ENCODE measurements around the gene PPA1. TPM values are rescaled to one million over a fixed set of nuclear protein-coding genes. Genes with fewer than 3 reads are reported as not detected.

PPA1 gene
- total and polyA plus RNA-seq, 2 donors (not counting 3 experiments of a cell fraction or from before 2014, with no cell fraction given), result 63.5 to 140 TPM

DNA sequence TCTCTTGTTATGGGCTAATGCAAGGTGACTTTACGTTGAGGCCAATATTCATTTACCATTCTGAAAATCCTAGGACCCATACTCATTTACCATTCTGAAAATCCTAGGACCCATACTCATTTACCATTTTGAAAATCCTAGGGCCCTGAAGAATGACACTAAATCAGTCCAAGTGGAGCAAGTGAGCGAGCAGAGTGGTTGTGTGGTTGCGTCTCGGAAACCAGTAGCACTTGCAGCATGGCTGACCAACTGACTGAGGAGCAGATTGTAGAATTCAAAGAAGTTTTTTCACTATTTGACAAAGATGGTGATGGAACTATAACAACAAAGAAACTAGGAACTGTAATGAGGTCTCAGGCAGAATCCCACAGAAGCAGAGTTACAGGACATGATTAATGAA lies 69.8 kb downstream of the PPA1 start:
- DNase-seq (ENCODE audit: low read depth, low spot score), result no peak
- dilution Hi-C loops (cut with MboI; ENCODE audit: extremely low pct_ligation_motif_present, low sequenced_read_pairs), result no loop called here
- H3K4me3 ChIP-seq (replicated peaks in 1 of 3; ENCODE audit: insufficient read depth in 1 of 3, low read depth in 1 of 3, low read length in 3 of 3), result no peak overlapping the region
- no peaks in the 10 kb centered on the region for H3K4me1 ChIP-seq (ENCODE audit: control insufficient read depth, extremely low read depth, insufficient read depth, low read length)
- H3K4me2 ChIP-seq (ENCODE audit: insufficient read depth, low read length), result no peak overlapping the region
- intact Hi-C loops (cut with micrococcal nuclease), result no loop called here
- TF ChIP-seq EZH2 (IDR thresholded peaks at IDR 0.05; ENCODE audit: borderline replicate concordance, low read depth, low read length, severe bottlenecking) (no peak), GATA2 (IDR thresholded peaks at IDR 0.05; ENCODE audit: insufficient read depth, insufficient read length, low read depth, low read length) (no peak)
- H2AFZ ChIP-seq (ENCODE audit: low read depth, low read length), result no peak overlapping the region
- H3K27ac ChIP-seq (ENCODE audit: insufficient read depth, low read depth, low read length), result no peak overlapping the region
- H3K36me3 ChIP-seq (ENCODE audit: control insufficient read depth in 2 of 2, extremely low read depth in 1 of 2, insufficient read depth in 2 of 2, low read length in 2 of 2), result peaks cover 2 to 21% of the 10 kb centered on the region in 2 experiments
- H4K20me1 ChIP-seq (replicated peaks; ENCODE audit: control insufficient read depth, extremely low read depth, insufficient read depth, low read length), result peaks cover 5% of the 10 kb centered on the region
- no peaks in the 10 kb centered on the region for H3K9me1 ChIP-seq (replicated peaks; ENCODE audit: control insufficient read depth, extremely low read depth, insufficient read depth, low read length)
- H3K9ac ChIP-seq (replicated peaks; ENCODE audit: extremely low read depth, insufficient read depth, low read length), result no peak overlapping the region
- no peaks in the 10 kb centered on the region for H3K27me3 ChIP-seq (ENCODE audit: control insufficient read depth in 2 of 2, insufficient read depth in 2 of 2, low read length in 2 of 2)
- BruUV-seq (replicated peaks), result no TSS peak
- ChIA-PET POLR2A (interaction anchor here (0.6 kb wide), 1 partner anchor 33 kb away, joined by 4 read pairs; no protein-coding TSS in a partner anchor), CTCF (interaction anchor here (1.5 kb wide), 1 partner anchor 17 kb away, joined by 4 read pairs; the partner anchor contains the start of gene TYSND1)
- no peak for FAIRE-seq
- H3K79me2 ChIP-seq (ENCODE audit: control insufficient read depth, insufficient read depth, low read length), result peaks cover 79% of the 10 kb centered on the region
- no peaks in the 10 kb centered on the region for H3K9me3 ChIP-seq (replicated peaks; ENCODE audit: control insufficient read depth, insufficient read depth, low read length)

DNA sequence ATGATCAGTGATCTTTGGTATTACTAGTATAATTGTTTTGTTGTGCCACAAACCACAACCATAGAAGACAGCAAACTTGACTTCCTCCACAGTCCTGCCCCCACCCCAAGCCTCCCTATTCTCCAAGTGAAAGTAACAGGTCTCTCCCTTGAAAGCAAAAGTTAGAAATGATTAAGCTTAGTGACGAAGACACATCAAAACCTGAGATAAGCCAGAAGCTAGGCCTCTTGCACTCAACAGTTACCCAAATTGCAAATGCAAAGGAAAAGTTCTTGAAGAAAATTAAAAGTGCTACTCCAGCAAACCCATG lies 70.4 kb downstream of the PPA1 start:
- POLR2A ChIA-PET, result interaction anchor here (0.6 kb wide), 1 partner anchor 34 kb away, joined by 4 read pairs; no protein-coding TSS in a partner anchor
- BruUV-seq (replicated peaks), result no TSS peak
- TF ChIP-seq GATA2 (IDR thresholded peaks at IDR 0.05; ENCODE audit: insufficient read depth, insufficient read length, low read depth, low read length), result no peak
- no peak for TF ChIP-seq EZH2 (IDR thresholded peaks at IDR 0.05; ENCODE audit: borderline replicate concordance, low read depth, low read length, severe bottlenecking)
- no peak for TF ChIP-seq POLR2A (IDR thresholded peaks at IDR 0.05; ENCODE audit: low read depth, low read length)
- no peak for TF ChIP-seq FOS (IDR thresholded peaks at IDR 0.05; ENCODE audit: borderline replicate concordance, insufficient read depth, low read length)
- no peak for TF ChIP-seq MYC (IDR thresholded peaks at IDR 0.05; ENCODE audit: low read depth, low read length)
- TF ChIP-seq POLR2AphosphoS5 (IDR thresholded peaks at IDR 0.05; ENCODE audit: insufficient read depth, low read depth, low read length), result no peak
- TF ChIP-seq MAX (IDR thresholded peaks at IDR 0.05; ENCODE audit: insufficient read depth, insufficient read length), result no peak
- no peak for TF ChIP-seq JUN (IDR thresholded peaks at IDR 0.05; ENCODE audit: borderline replicate concordance, insufficient read depth, insufficient read length, low read depth)
- no peak for TF ChIP-seq CTCF (IDR thresholded peaks at IDR 0.05; ENCODE audit: extremely low read depth in 1 of 2, insufficient read depth in 1 of 2, low read depth in 1 of 2, low read length in 2 of 2)
- no peaks in the 10 kb centered on the region for H3K27me3 ChIP-seq (ENCODE audit: control insufficient read depth in 2 of 2, insufficient read depth in 2 of 2, low read length in 2 of 2)
- intact Hi-C loops (cut with micrococcal nuclease), result no loop called here
- CTCF ChIA-PET, result interaction anchor here (1.5 kb wide), 1 partner anchor 16 kb away, joined by 4 read pairs; the partner anchor contains the start of gene TYSND1
- no peaks in the 10 kb centered on the region for H3K9me1 ChIP-seq (replicated peaks; ENCODE audit: control insufficient read depth, extremely low read depth, insufficient read depth, low read length)
- H3K9ac ChIP-seq (replicated peaks; ENCODE audit: extremely low read depth, insufficient read depth, low read length), result no peak overlapping the region
- DNase-seq (ENCODE audit: low read depth, low spot score), result no peak
- H3K9me3 ChIP-seq (replicated peaks; ENCODE audit: control insufficient read depth, insufficient read depth, low read length), result no peaks in the 10 kb centered on the region
- H3K36me3 ChIP-seq (ENCODE audit: control insufficient read depth in 2 of 2, extremely low read depth in 1 of 2, insufficient read depth in 2 of 2, low read length in 2 of 2), result peaks cover 1 to 22% of the 10 kb centered on the region in 2 experiments
- H3K4me3 ChIP-seq (replicated peaks in 1 of 3; ENCODE audit: insufficient read depth in 1 of 3, low read depth in 1 of 3, low read length in 3 of 3), result no peak overlapping the region
- H3K79me2 ChIP-seq (ENCODE audit: control insufficient read depth, insufficient read depth, low read length), result peaks cover 73% of the 10 kb centered on the region
- no peak for FAIRE-seq
- no peak overlapping the region for H2AFZ ChIP-seq (ENCODE audit: low read depth, low read length)
- no peaks in the 10 kb centered on the region for H3K4me1 ChIP-seq (ENCODE audit: control insufficient read depth, extremely low read depth, insufficient read depth, low read length)
- peaks cover 5% of the 10 kb centered on the region for H4K20me1 ChIP-seq (replicated peaks; ENCODE audit: control insufficient read depth, extremely low read depth, insufficient read depth, low read length)
- dilution Hi-C loops (cut with MboI; ENCODE audit: extremely low pct_ligation_motif_present, low sequenced_read_pairs), result no loop called here
- no peak overlapping the region for H3K4me2 ChIP-seq (ENCODE audit: insufficient read depth, low read length)
- H3K27ac ChIP-seq (ENCODE audit: insufficient read depth, low read depth, low read length), result no peak overlapping the region
